Activated CD8-positive, alpha-beta memory T cell treated with anti-CD3 and anti-CD28 coated beads, Interleukin-2, amount 50 U/mL, for 24 hours (primary cell): ENCODE data around the gene BTBD17.
"Not testable (repeated sequence)": the region's sequence is repeated elsewhere in the genome, so short reads cannot be mapped to it uniquely, and the experiment has no call there.

Experiments used
- DNase-seq: peaks from one replicate; pipeline ENCODE4 v3.0.0-alpha.2; 2020; ENCODE audit errors: extremely low read depth

BTBD17 gene, protein sequence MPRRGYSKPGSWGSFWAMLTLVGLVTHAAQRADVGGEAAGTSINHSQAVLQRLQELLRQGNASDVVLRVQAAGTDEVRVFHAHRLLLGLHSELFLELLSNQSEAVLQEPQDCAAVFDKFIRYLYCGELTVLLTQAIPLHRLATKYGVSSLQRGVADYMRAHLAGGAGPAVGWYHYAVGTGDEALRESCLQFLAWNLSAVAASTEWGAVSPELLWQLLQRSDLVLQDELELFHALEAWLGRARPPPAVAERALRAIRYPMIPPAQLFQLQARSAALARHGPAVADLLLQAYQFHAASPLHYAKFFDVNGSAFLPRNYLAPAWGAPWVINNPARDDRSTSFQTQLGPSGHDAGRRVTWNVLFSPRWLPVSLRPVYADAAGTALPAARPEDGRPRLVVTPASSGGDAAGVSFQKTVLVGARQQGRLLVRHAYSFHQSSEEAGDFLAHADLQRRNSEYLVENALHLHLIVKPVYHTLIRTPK

DNA sequence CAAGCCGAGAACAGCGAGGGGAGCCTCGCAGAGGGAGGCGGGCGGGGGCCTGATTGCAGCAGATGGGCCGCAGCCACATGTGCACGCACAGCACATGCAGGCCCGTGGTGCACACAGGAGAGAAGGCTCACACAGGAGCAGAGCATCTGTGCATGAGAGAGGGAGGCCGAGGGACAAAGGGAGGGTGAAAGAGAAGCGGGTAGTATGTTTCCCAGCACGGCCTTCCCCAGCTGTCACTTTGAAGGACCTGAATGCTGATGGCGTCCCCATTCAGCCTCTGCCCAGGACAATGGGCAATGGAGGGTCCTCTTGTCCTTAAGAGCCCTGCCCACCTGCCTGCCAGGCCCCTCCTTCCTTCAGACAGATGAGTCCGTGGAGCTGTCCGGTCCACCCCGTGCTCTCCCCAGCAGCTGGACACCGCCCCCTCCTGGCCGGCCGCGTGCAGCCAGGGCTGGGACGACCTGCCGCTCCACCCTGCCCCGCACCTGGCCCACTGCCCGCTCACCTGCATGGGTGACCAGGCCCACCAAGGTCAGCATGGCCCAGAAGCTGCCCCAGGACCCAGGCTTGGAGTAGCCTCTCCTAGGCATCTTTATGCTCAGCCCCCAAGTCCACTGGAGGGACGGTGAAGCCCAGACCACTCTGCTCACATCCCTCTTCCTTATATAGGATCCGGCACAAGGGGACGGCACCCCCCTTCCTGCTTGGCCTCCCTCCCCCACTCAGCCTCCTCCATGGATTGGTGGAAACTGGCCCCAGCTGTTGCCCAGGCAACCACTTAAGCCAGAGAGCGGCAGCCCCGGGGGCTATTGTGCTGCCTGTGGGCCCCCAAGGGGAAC, at the start of gene BTBD17:
Gene BTBD17 (minus strand): TSS at position 639 of the 839 bp plus-strand sequence. CDS start 49 bp downstream, at position 590.
- DNase-seq, result no peak

DNA sequence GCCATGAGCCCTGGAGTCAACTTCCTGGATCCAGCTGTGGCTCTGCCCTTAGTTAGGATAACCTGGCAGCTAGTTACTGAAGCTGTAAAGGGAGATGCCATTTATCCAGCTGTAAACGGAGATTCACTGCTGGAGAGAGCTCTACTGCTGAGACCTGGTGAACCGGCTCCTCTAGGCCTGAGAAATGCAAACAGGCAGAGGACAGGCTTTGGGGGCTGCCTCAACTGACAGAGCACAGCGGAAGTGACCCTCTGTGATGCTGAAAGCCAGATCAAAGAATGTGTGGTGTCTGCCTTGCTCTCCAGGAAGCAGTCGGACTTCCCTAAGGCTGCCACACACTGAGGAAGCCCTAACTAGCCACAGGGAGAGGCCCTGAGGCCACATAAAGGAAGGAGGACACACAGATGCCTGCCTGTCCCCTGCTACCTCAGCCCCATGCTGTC, 48.4 kb upstream of the BTBD17 start:
- no peak for DNase-seq

DNA sequence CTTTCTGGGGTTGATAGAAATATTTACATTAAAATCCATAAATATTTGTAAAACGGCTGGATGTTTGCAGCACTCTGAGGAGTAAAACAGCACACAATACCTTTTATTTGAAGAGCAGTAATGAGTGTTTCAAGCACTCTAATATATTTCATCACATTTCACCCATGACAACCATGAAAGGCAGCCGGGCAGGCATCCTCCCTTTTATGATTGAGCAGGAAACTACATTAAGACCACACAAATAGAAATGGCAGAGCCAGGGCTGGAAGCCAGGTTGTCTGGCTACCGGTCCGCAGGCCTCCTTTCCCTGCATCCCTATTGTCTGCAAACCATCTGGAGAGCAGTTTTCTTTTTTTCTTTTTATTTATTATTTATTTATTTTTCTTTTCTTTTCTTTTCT, 47.1 kb upstream of the BTBD17 start:
- DNase-seq, result no peak

DNA sequence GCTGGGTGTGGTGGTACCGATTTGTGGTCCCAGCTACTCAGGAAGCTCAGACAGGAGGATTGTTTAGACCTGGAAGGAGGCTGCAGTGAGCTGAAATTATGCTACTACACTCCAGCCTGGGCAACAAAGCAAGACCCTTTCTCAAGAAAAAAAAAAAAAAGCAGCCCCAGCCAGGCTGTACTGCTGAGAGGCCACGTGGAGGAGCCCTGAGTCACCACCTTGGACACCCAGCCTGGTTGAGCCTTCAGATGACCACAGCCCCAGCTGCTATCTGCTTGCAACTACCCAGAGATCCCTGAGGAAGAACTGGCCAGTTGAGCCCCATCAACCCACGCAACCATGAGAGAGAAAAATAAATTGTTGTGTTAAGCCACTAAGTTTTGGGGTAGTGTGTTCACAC, 46.6 kb upstream of the BTBD17 start:
- no peak for DNase-seq

DNA sequence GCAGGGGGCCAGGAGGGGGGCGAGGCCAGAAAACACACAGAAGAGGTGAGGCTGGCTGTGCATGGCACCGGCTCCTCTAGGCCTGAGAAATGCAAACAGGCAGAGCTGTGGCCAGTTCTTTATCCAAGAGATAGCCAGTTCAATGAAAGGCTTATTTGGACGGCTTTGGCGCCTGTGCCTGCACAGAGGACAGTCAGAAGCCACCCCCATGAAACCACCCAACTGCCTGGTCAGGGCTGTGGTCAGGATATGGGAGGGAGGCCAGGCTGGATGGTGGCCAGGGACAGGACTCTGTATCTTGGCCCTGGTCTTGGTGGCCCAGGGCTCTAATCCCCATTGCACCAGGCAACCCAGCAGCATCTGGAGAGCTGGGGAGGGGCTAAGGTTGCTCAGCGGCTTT, 45.7 kb upstream of the BTBD17 start:
- no peak for DNase-seq

DNA sequence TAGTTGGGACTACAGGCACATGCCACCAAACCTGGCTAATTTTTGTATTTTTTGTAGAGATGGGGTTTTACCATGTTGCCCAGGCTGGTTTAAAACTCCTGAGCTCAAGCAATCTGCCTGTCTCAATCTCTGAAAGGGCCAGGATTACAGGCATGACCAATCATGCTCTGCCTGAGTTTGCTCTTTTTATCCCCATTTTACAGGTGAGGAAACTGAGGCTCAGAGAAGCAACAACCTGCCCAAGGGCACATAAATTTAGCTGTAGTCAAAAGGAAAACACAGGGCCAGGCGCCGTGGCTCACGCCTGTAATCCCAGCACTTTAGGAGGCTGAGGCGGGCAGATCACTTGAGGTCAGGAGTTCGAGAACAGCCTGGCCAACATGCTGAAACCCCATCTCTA, 43.6 kb upstream of the BTBD17 start:
- not testable (repeated sequence) for DNase-seq

DNA sequence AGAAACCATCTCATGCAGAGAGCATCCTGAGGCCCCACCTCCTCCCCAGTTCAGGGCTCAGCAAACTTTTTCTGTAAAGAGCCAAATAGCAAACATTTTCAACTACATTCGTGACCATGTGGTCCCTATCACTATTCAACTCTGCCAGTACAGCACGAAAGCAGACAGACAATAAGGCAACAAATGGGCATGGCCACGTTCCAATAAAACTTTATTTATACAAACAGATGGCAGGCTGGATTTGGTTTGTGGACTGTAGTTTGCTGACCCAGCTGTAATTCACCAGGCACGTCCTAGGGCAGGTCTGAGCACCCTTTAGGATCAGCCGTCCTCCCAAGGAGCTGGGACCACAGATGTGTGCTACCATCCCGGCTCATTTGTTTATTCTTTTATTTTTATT, 43.1 kb upstream of the BTBD17 start:
- DNase-seq, result no peak

DNA sequence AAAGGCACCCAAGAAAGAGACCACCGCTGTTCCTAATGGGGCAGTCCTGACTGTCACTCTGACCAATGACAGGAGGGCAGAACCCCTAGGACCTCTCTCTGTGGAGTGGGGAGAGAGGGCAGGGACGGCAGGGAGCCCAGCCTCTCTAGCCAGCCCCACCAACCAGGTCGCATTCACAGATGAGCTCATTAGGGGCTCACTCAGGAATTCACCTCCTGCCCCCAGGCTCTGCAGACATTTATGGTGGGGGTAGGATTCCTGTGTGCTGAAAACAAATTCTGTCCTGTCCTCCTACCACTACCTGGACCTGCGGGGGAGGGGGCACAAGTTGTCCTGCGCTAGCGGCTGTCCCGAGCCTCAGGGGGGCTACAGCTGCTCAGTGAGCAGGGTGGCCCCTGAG, 42.5 kb upstream of the BTBD17 start:
- DNase-seq, result no peak

DNA sequence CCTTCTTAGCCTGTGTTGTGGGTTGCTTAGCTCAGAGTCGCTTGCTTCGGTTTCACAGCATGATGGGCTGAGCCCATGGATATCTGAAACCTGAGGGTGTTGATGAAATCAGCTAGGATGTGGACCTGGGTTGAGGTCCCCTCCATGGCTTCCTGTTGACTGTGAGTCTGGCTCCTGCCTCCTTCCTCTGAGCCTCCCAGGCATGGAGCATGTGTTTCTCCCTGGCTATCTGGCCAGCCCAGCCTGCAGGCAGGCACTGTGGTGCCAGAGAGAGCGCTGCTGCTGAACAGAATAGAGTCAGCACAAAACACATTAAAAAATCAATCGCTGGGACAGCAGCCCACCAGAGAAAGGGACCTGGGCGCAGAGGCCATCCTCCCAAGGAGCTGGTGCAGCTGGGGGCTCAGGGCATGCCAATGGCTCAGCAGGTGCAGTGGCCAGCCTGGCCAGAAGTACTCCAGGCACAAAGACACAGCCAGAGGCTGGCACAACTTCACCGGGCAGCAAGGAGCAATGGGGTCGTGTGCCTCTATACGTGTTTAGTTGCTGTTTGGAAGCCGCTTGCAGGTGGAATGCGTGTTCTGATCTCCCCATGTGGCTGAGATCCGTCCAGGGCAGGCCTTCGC, 42.0 kb upstream of the BTBD17 start:
- no peak for DNase-seq

DNA sequence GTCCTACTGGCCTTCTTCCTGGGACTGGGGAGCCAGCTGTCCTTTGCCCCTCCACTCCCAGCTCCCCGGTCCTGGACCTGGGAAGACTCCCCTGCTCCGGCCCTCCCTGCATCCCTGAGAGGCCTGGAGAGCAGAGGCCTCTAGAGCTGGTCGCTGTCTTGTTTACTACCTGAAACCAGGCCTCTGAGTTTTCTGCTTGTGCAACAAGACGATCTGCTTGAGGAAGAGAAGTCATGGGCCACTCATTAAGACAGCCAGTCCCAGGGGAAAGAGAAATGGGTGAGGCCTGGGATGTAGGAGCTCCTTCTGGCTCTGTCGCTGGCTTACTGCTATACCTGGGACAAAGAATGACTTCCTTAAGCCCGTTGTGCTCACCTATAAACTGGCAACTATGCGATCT, 40.4 kb upstream of the BTBD17 start:
- DNase-seq, result no peak

DNA sequence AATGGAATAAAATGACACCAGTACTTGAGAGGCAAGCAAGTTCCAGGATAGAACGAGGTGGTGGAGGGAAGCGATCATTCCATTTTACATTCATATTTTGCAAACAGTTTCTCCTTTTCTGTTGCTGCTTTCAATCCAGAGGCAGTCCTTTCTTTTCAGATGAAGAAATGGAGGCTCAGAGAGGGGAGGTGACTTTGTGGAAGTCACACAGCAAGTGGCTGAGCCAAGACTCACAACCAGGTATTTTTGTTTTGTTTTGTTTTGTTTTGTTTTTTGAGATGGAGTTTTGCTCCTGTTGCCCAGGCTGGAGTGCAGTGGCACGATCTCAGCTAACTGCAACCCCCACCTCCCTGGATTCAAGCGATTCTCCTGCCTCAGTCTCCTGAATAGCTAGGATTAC, 34.9 kb upstream of the BTBD17 start:
- DNase-seq, result no peak

DNA sequence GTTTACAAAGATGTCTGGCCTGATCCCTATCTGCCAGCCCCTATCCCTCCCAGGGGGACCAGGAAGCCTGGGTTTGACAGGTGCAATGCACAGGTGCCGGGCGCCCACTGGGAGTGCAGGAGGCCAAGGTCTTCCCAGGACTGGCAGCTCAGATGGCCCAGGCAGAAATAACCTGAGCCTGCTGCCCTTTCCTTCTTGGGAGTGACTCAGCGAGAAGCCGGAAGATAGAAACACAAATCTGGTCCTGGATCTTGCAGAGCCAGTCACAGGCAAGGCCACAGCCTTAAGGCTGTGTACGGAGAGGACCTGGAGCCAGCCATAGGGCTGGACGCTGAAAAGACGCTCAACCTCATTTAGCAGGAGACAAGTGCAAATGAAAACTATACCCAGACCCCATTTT, 33.3 kb upstream of the BTBD17 start:
- DNase-seq, result no peak

DNA sequence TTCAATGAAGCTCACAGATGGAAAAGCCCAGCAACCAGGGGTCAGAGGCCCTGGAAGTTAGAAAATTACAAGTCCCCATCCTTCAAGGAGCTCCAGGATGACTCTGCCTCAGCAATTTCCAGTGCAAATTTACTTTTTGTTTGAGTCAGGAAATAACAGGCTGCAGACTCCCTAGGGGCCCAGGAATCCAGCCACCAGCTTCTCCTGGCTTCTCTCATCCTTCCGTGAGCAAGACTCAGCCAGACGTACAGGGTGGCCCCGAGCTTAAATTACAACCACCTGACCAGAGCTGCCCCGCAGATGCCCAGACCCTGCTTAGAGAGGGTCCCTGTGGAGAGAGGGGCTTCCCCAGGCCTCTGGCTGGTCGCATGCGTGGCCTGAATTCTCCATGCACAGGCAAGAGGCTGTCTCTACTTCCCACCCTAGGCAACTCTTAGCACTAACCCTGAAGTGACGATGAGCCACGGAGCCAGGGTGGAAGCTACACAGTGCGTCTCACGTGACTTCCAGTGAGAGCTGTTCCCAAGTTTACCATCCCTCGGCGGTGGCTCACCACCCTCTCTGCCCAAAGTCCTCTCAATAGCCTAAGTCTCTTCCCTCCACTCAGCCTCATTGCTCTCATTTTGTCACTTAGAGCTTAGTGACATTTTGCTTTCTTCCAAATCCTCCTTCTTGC, 32.7 kb upstream of the BTBD17 start:
- no peak for DNase-seq

DNA sequence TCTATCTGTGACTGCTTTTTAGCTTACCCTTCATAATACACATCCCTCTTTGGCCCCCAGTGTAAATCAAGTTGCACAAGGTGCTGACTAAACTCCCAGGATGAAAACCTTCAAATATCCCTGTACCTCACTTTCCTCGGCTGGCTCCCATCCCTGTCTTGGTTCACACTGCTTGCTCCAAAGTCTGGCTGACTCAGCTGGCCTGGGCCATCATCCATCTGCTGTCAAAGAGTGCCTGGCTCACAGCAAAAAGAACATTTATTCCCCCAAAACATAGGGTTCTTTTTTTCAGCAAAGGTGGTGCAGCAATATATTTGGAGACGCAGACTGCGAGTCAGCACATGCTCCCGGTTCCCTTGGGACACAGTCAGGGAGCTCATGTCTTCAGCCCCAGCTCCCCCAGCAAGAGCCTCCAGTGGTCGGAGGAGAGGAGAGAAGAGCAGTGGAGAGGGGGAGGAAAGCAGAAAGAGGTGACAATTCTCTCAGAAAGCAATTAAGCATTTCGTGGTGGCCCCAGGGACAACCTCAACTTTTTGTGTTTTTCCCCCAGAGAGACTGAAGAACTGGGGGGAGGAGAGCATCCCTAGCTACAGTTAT, 31.8 kb upstream of the BTBD17 start:
- no peak for DNase-seq

DNA sequence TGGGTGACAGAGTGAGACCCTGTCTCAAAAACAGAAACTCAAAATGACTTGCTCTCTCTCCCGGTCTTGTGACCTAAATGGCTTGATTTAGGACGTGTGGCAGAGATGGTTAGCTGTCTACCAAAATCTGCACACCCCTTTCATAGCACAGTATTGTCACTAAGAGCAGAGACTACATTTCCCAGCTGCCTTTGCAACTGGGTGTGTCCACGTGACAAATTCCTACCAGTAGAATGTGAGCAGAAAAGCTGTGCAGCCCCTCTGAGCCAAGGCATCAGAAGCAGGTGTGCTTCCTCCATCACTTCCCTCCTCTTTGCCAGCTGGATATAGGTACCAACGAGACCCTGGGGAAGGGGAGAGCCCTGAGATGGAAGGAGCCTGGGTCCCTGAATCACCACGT, 31.2 kb upstream of the BTBD17 start:
- no peak for DNase-seq

DNA sequence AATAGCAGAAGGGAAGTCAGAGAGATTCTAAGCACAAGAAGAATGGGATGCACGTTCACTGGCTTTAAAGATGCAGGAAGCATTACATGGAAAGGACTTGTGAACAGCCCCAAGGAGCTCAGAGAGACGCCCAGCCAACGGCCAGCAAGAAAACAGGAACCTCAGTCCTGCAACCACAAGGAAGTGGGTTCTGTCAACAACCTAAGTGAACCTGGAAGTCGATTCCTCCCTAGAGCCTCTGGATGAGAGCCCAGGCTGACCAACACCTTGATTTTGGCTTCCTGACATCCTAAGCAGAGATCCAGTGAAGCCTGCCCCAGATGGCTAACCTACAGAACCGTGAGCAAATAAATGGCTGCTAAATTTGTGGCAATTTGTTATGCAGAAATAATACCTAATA, 30.1 kb upstream of the BTBD17 start:
- no peak for DNase-seq

DNA sequence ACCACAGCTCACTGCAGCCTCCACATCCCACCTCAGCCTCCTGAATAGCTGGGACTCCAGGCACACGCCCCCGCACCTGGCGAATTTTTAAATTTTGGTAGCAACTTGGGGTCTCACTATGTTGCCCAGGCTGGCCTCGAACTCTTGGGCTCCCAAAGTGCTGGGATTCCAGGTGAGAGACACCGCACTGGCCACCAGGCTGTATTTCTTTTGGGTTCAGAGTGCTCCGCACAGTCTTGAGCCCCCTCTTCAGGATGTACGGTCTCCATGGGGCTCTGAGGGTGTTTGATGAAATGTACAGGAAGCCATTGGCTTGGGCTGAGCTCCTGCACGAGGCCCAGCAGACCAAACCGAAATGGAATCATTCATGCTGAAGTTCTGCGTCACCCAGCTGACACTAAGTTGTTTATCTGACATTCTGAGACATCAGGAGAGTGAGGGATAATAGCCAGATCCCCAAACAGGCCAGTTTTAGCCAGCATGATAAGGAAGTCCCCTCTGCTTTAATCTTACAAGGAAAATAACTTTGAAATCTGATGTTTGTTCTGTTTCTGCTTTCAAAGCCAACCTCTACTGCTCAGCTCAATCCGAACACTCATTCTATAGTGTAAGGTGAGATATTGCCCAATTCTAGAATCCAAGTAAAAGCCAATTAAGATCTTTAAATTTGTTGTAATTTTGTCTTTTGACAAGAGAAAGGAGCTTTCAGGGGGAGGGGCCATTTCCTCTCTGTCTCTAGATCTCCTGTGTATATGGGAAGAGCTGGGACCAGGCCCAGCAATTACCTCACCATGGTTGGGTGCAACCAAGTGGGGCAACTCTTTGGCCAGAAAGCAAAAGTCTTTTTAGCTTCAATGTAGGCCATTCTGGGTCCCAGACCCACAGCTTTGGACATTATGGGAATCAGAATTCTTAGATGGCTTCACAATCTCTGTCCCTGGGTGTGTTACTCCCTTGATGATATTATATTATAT, 29.3 kb upstream of the BTBD17 start:
- no peak for DNase-seq

DNA sequence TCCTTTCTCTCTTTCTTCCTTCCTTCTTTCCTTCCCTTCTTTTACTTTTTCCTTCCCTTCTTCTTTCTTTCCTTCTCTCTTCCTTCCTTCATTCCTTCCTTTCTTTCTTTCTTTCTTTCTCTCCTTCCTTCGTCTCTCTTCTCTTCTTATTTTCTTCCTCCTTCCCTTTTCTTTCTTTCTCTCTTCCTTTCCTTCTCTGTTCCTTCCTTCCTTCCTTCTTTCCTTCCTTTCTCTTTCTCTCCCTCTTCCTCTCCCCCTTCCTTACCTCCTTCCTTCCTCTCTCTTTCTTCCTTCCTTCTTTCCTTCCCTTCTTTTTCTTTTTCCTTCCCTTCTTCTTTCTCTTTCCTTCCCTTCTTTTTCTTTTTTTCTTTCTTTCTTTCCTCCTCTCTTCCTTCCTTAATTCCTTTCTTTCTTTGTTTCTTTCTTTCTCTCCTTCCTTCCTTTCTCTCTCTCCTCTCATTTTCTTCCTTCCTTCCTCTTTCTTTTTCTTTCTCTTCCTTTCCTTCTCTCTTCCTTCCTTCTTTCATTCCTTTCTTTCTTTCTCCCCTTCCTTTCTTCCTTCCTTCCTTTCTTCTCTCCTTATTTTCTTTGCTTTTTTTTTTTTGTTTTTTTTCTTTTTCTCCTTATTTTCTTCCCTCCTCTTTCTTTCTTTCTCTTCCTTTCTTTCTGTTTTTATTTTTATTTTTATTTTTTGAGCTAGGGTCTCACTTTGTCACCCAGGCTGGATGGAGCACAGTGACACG, 28.4 kb upstream of the BTBD17 start:
- no peak for DNase-seq

DNA sequence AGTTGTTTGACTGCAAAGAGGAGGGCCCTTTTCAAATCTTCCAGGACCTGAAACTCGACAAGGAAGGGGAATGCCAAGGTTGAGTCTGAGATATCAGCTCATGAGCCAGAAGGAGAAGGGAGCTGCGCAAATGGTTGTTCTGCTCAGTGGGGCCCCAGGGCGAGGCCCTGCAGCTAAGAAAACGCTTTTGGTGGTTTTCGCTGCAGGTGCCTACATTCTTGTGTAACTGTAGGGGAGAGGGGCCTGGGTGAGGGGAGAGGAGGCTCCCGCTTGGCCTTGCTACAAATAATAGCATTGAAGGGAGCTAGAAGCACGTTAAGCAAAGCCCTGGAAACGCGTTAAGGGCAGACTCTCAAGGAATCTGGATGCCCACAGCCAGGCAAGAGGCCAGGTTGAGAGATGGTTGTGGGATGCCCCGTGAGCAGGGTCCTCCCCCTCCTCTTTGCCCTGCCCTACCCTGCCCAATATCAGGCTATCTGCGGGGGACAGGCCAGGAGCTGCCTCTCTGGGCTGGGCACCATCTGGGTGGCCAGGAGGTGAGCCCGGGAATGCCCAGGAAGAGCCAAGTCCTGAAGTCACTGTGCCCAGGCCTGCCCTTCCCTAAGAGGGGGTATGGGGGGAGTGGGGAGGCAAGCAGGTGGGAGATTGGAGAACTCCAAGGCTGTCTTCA, 27.6 kb upstream of the BTBD17 start:
- DNase-seq, result no peak
